Stimulated activated CD8-positive, alpha-beta memory T cell treated with anti-CD3 and anti-CD28 coated beads, Interleukin-2, amount 100 ng/mL, for 48 hours (primary cell): ENCODE results near the gene FAM98A.

Source experiments
- DNase-seq, 2 donors: peaks; one replicate each; pipeline ENCODE4 v3.0.0-alpha.2; 2020; ENCODE audit warnings: low read depth in 2 of 2

The FAM98A gene

GRCh38 chr2:33597026-33597425 lies 2.1 kb downstream of the FAM98A start:
- no peak for DNase-seq

- no peak for DNase-seq
Observed at GRCh38 chr2:33595385-33595784, 3.7 kb downstream of the FAM98A start.

DNA sequence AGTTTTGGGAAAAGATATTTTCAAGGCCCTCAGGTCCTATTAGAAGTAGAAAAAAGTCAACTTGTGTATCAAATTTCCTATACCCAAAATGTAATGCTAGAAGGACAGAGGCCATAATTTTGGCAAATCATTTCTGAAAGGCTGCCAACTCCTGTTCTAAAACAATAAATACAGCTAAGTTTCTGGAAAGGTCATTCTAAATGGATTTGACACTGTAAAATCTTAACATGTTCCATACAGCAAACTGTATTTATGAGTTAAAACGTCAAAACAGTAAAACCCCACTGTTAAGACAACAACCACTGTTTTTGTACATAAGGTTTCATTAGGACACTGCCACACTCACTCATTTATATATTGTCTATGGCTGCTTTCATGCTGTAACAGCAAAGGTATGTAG lies 9.7 kb downstream of the FAM98A start:
- no peak for DNase-seq

DNA sequence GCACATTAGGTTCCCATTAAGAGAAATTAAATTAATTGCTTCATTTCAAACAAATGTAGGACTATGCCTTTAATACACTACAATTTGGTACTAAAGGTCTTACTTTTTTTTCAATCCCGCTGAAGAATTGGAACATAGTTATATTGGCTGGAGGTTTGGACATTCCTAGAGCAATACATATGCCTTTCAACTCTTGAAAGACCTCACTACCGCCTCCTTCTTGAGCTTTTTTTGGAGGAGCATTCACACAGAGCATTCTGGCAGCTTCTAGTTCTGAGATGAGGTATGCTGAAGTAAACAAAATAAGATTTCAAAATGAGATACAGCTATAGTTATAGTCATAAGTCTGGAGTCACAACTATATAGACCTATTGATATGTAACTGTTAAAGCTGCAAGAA lies 10.9 kb downstream of the FAM98A start:
- DNase-seq, result no peak

DNA sequence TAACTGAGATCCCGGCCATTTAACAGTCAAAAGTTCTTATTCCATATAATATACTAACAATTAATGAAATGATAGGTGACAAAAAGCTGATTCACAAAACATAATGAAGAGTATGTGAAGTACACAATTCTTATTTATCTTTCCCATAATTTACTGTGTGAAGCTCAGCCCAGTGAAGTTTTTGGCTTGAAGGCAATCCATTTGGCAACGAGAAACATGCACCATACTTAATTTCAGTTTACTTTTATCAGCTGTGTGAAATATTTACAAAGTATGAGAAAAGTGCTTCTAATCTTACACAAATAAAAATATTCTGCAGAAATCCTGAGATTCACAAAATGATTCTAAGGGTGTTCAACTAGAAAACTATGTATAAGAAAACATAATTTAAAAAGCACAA lies 12.3 kb downstream of the FAM98A start:
- no peak for DNase-seq

DNA sequence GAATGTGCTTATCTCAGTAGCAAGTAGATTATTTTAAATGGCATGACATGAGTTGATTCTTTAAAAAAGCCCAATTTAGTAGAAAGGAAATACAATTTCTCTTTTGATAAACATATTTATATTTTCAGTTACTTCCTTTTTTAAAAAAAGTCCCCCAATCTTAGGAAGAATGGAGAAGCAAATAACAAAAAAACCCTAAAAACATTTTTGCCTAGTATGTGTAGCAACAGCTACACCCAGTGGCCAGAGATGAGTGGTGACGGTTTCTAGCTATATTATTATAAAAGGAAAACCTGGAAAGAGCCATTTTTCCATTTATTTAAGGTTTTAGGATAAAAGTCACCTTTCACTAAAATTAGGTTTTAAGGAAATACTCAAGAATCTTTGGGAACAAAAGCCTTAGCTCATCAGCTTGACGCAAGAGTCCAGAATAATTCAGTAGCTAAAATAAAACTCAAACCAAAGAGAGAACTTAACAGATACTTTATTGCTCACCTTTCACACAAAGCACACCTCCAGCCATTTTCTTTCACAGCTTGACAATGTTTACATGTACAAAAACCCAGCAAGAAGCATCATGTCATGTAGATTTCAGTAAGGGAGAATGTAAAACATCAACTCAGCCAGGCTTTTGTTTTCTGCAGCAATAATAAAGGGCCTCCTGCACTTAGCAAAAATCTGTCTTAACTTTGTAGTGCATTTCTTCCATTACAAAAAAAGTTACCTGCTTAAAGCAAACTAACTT lies 15.7 kb downstream of the FAM98A start:
- DNase-seq, result no peak

- no peak for DNase-seq
Observed at GRCh38 chr2:33581872-33582271, 17.2 kb downstream of the FAM98A start.

DNA sequence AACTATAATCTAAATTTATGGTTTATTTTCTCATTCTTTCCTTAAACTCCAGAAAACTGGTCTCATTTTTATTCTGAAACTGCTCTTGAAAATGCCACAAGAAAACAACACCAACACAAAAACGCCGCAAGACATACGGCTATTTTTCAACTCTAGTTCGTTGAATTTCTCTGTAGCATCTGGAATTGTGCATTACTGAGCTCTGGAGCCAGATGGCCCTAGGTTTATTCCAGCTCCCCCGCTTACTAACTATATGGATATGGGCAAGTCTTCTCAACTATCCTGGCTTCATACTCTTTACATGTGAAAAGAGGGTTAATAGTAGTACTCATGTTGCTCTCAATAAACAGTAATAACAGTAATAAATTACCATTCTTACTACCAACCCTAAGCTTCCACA lies 19.9 kb downstream of the FAM98A start:
- no peak for DNase-seq

DNA sequence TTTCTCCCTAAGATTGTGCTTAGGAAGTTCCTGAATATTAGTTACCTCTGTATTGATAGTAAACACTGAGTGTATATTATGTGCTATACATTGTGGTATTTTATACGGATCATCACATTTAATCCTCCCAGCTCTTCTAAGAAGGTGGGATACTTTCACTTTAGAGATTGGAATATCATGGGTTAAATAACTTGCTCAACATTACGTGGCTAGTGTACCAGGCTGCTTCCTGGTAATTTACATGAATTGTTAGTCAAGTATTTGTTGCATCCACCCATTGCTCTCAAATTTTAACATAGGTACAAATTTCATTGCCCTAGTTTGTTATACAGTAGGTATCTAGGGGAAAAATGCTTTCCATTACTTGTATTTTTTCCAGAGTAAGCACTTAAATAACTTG lies 21.4 kb downstream of the FAM98A start:
- no peak for DNase-seq

- no peak for DNase-seq
Observed at GRCh38 chr2:33577084-33577483, 22.0 kb downstream of the FAM98A start.

- DNase-seq, result no peak
Observed at GRCh38 chr2:33573657-33574056, 25.4 kb downstream of the FAM98A start.

GRCh38 chr2:33570681-33571080 lies 28.4 kb downstream of the FAM98A start:
- DNase-seq, result no peak

DNA sequence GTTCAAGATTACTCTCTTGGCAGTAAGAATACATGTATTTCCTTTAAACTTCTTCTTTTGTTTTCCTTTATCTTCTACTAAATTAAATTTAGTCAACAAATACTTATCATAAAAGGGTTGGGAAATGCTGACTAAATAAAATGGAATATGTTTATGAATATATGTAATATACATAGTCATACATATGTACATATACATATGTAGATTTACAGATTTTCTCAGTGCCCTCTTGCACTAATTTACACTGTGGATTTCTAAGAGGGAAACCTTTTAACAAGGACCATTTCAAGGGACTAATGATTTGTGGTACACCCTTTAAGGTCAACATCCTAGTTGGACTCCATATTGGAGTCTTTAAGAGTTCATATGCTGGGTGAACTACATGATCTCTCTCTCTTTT lies 37.2 kb downstream of the FAM98A start:
- no peak for DNase-seq

DNA sequence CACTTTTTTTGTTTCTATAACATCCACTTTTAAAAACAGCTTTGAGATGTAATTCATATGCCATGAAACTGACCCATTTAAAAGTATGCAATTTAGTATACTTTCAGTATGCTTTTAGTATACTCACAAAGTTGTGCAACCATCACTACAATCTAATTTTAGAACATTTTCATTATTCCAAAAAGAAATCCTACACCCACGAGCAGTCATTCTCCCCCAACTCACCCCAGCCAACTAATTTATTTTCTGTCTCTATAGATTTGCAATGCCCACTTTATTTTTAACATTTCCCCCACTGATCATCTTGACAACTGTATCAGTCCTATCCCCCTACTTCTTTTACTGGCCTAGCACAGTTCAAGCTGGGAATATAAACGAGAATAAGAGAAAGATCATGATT lies 39.1 kb downstream of the FAM98A start:
- DNase-seq, result no peak

- DNase-seq, result no peak
Observed at GRCh38 chr2:33559328-33559727, 39.8 kb downstream of the FAM98A start.

DNA sequence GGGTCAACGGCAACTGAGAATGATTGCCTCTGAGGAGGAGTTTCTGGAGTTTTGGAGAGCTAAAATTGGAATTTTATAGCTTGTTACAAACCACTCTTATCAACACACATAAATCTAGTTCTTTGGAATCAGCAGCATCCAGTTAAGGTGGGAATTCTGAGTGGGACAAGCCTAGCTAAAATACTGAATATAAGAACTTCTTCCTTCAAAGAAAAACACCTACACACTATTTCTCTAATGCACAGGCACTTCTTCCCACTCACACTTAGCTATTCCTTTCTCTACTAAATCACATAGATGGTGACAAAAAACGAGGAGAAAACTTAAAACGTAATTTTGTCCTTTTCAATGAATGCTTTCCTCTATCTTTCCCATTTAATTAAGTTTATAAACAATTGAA lies 43.4 kb downstream of the FAM98A start:
- no peak for DNase-seq

DNA sequence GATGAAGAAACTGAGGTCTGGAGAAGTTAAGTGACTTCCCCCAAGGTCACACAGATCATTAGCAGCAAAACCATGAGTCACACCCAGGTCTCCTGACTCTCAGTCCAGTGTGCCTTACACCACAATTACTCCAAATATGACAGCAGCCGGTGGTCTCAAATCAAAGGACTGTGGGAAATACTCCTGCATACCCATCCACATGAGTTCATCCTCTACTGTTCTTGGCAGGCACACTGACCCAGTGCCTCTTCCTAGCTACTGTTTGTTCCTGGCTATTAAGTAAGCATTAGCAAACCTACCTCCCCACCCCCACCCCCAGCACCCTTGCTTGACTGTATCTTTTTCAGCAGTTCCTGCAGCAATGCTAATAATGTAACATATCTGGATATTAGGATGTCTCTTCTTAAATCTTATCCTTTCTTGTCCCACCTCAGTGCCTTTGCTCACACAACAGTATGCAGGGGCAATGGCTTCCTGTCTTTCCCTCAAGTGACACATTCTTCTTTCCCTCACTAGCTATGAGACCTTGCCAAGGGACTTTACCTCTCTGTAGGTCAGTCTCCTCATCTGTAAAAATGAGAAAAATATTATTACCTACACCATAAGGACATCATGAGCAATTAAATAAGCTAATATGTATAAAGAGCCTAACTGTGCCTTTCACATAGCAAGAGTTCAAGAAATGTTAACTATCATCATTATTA lies 46.2 kb downstream of the FAM98A start:
- DNase-seq, result no peak

DNA sequence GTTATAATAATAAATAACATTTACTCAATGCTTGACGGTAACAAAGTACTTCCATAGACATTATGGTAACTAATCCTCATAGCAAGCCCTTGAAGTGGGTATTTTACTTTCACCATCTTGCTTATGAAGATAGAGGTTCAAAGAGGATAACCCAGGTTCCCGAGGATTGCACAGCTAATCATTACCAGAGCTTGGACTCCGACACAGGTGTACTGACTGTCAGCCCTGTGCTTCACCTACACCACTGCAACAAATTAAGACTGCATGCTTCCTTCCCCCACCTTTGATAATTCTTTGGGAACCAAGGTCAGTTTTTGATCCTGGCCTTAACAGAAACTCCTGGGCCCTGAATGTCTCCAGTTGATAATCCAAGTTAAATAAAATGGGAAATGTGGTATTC lies 48.9 kb downstream of the FAM98A start:
- no peak for DNase-seq

- DNase-seq, result no peak
Observed at GRCh38 chr2:33541243-33541642, 57.9 kb downstream of the FAM98A start.

DNA sequence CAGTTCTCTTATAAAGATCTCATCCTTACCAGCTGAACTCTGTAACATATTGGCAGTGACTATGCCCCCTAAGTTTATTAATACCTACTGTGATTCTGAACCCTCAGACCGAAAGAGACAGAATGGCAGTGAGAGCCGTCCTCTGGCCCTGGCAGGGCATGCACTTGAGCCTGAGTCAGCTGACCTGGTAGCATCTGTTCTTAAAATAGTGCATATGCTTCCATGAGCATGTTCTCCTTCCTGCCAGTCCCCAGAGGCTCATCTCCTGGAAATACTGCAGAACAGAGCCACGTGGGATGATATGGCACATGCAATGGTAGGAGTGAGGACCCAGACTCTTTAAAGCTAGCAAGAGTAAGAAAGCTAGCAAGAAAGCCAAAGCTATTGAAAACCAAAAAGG lies 63.7 kb downstream of the FAM98A start:
- no peak for DNase-seq
